Measurements from ENCODE around the gene PAX7.

The PAX7 gene

GRCh38 chr1:18768086-18768485, 137.4 kb downstream of the PAX7 start:
- no peak for DNase-seq

- no peak for DNase-seq
Measured at GRCh38 chr1:18769140-18769539, 138.5 kb downstream of the PAX7 start.

- no peak for DNase-seq
Measured at GRCh38 chr1:18770799-18771198, 140.2 kb downstream of the PAX7 start.

GRCh38 chr1:18773753-18774152, 143.1 kb downstream of the PAX7 start:
- no peak for DNase-seq

- no peak for DNase-seq
Measured at GRCh38 chr1:18775341-18775740, 144.7 kb downstream of the PAX7 start.

- DNase-seq, result no peak
Measured at GRCh38 chr1:18776777-18777176, 146.1 kb downstream of the PAX7 start.

GRCh38 chr1:18778437-18778836, 147.8 kb downstream of the PAX7 start:
- DNase-seq, result no peak

GRCh38 chr1:18781031-18781430, 150.4 kb downstream of the PAX7 start:
- DNase-seq, result no peak

GRCh38 chr1:18783705-18784481, 153.2 kb downstream of the PAX7 start:
- no peak for DNase-seq

- DNase-seq, result no peak
Measured at GRCh38 chr1:18784482-18784831, 153.8 kb downstream of the PAX7 start.

GRCh38 chr1:18786149-18786548, 155.5 kb downstream of the PAX7 start:
- no peak for DNase-seq

- no peak for DNase-seq
Measured at GRCh38 chr1:18787825-18788385, 157.3 kb downstream of the PAX7 start.

- DNase-seq, result no peak
Measured at GRCh38 chr1:18789246-18789645, 158.6 kb downstream of the PAX7 start.

GRCh38 chr1:18792747-18793146, 162.1 kb downstream of the PAX7 start:
- no peak for DNase-seq

- no peak for DNase-seq
Measured at GRCh38 chr1:18793164-18793563, 162.5 kb downstream of the PAX7 start.

GRCh38 chr1:18794051-18794450, 163.4 kb downstream of the PAX7 start:
- peak; percentile 76 for DNase-seq

GRCh38 chr1:18794561-18794960, 163.9 kb downstream of the PAX7 start:
- peak; percentile 66 for DNase-seq

GRCh38 chr1:18795002-18795689, 164.5 kb downstream of the PAX7 start:
- DNase-seq, result no peak

GRCh38 chr1:18796950-18797349, 166.3 kb downstream of the PAX7 start:
- DNase-seq, result no peak
